Subcutaneous preadipocyte (primary cell): ENCODE measurements around the gene WFDC10A. TPM values are rescaled to one million over a fixed set of nuclear protein-coding genes. Genes with fewer than 3 reads are reported as not detected.

Source experiments
- total RNA-seq: library from RNA; depleted of rRNA; stranded (reverse); fragments of >200 nt; gene quantifications from 2 replicates; pipeline ENCODE4 v1.2.3, GENCODE V29; 2012

The WFDC10A gene
- 0.73 TPM in 1 of 2 replicates, not detected in the other for total RNA-seq

GRCh38 chr20:45629496-45630100 is at the start of gene WFDC10A:
Gene WFDC10A (plus strand): TSS chr20:45629739. CDS start chr20:45629814, 75 bp downstream.

GRCh38 chr20:45631184-45631583 is 1.6 kb downstream of the WFDC10A start, which contains the start of gene WFDC9:
Gene WFDC9 (minus strand): TSS chr20:45631284. CDS start chr20:45610181, 21,103 bp downstream.

GRCh38 chr20:45670139-45670538 is 40.6 kb downstream of the WFDC10A start, which contains the start of gene WFDC11:
Gene WFDC11 (minus strand): TSS chr20:45670239. CDS start chr20:45650600, 19,639 bp downstream.

Other genes starting within 250 kb of the WFDC10A start
- gene DBNDD2, start 221.4 kb upstream of the WFDC10A start, total RNA-seq, result 0.59 and 1.8 TPM in 2 replicates
- 30.9 and 45.6 TPM in 2 replicates for gene PIGT, start 213.6 kb upstream of the WFDC10A start, total RNA-seq
- gene WFDC2, start 160.0 kb upstream of the WFDC10A start, total RNA-seq, result not detected in 2 replicates
- gene SPINT3, start 114.1 kb upstream of the WFDC10A start, total RNA-seq, result not detected in 2 replicates
- not detected in 2 replicates for gene WFDC6, start 90.3 kb upstream of the WFDC10A start, total RNA-seq
- not detected in 2 replicates for gene EPPIN, start 82.3 kb upstream of the WFDC10A start, total RNA-seq
- not detected in 2 replicates for gene WFDC8, start 50.5 kb upstream of the WFDC10A start, total RNA-seq
- not detected in 2 replicates for gene WFDC9, start 1.5 kb downstream of the WFDC10A start, total RNA-seq
- not detected in 2 replicates for gene WFDC11, start 40.5 kb downstream of the WFDC10A start, total RNA-seq
- gene WFDC13, start 72.3 kb downstream of the WFDC10A start, total RNA-seq, result not detected in 2 replicates
- gene WFDC10B, start 75.3 kb downstream of the WFDC10A start, total RNA-seq, result not detected in 2 replicates
- not detected in 2 replicates for gene SPINT4, start 92.6 kb downstream of the WFDC10A start, total RNA-seq
- 0.20 and 0.73 TPM in 2 replicates for gene WFDC3, start 162.1 kb downstream of the WFDC10A start, total RNA-seq
- gene DNTTIP1, start 162.2 kb downstream of the WFDC10A start, total RNA-seq, result 13.5 and 15.4 TPM in 2 replicates
- gene UBE2C, start 182.9 kb downstream of the WFDC10A start, total RNA-seq, result 31.2 and 36.4 TPM in 2 replicates
- 0.73 TPM in 1 of 2 replicates, not detected in the other for gene TNNC2, start 197.6 kb downstream of the WFDC10A start, total RNA-seq
- 87.6 and 101 TPM in 2 replicates for gene SNX21, start 204.1 kb downstream of the WFDC10A start, total RNA-seq
- 25.6 and 30.1 TPM in 2 replicates for gene ACOT8, start 227.7 kb downstream of the WFDC10A start, total RNA-seq
- 3.9 and 4.8 TPM in 2 replicates for gene ZSWIM3, start 227.9 kb downstream of the WFDC10A start, total RNA-seq